ENCODE results near the gene ERCC2. TPM values are rescaled to one million over a fixed set of nuclear protein-coding genes. Genes with fewer than 3 reads are reported as not detected.

The ERCC2 gene
- total and polyA plus RNA-seq, 2 of the 4 experiments (the other 2 are of a cell fraction) = 30.6 to 66.5 TPM

- Histone ChIP-seq H3K9ac (ENCODE audit: low read depth, low read length) (no peak overlapping the region), H2BK15ac (ENCODE audit: low read depth, low read length) (no peak overlapping the region), H3K4me1 (ENCODE audit: control insufficient read depth, insufficient read depth, low read length) (no peaks in the 10 kb centered on the region), H3K27ac (ENCODE audit: insufficient read depth, low read length) (no peak overlapping the region), H4K91ac (ENCODE audit: insufficient read depth, low read depth, low read length) (no peak overlapping the region), H3K4me2 (ENCODE audit: low read depth, low read length) (no peak overlapping the region), H2AK9ac (replicated peaks; ENCODE audit: low read depth, low read length, poor library complexity) (peak overlapping the region; percentile 78), H3K79me1 (ENCODE audit: low read depth in 1 of 2, low read length in 2 of 2) (0 out of 4 replicates have a peak, but pooled peaks cover 0 to 4% of the 10 kb centered on the region in 2 experiments), H4K8ac (ENCODE audit: low read depth in 2 of 2, low read length in 2 of 2) (no peak overlapping the region), H2BK120ac (ENCODE audit: low read depth, low read length) (no peak overlapping the region), H3K9me1 (ENCODE audit: insufficient read depth, low read length) (peaks cover 2% of the 10 kb centered on the region; the same call in 1 of the 2 replicates), H2BK5ac (ENCODE audit: low read depth, low read length, poor library complexity, severe bottlenecking) (no peak overlapping the region), H3K4me3 (ENCODE audit: insufficient read depth, low read depth, low read length) (no peak overlapping the region), H3K36me3 (ENCODE audit: control insufficient read depth, insufficient read depth, low read length) (peaks cover 27% of the 10 kb centered on the region), H3K23ac (ENCODE audit: low read depth, low read length) (no peak overlapping the region), H3K18ac (ENCODE audit: low read depth, low read length) (no peak overlapping the region), H4K20me1 (ENCODE audit: insufficient read depth, low read length) (peaks cover 12% of the 10 kb centered on the region), H3K9me3 (ENCODE audit: control insufficient read depth, insufficient read depth, low read length) (no peaks in the 10 kb centered on the region), H3K14ac (replicated peaks; ENCODE audit: low read depth, low read length) (no peak overlapping the region), H2AK5ac (ENCODE audit: low read depth, low read length) (no peak overlapping the region), H2BK20ac (ENCODE audit: low read depth, low read length) (no peak overlapping the region), H3K27me3 (ENCODE audit: control insufficient read depth, insufficient read depth, low read length) (peaks cover 2% of the 10 kb centered on the region; the same call in 1 of the 2 replicates), H3K4ac (ENCODE audit: low read depth, low read length) (no peak overlapping the region), H2AFZ (replicated peaks; ENCODE audit: low read length, poor library complexity) (peak overlapping the region; percentile 23), H3K56ac (ENCODE audit: extremely low read depth, insufficient read depth, low read length) (no peak overlapping the region), H4K5ac (ENCODE audit: low read depth, low read length) (no peak overlapping the region)
- ChIA-PET CTCF (no interaction called here), POLR2A (ENCODE audit: unreplicated experiment) (no interaction called here)
- intact Hi-C loops (cut with micrococcal nuclease) (no loop called here), dilution Hi-C loops (cut with HindIII; ENCODE audit: low sequenced_read_pairs, unreplicated experiment) (no loop called here), in situ Hi-C loops (cut with MboI; ENCODE audit: low sequenced_read_pairs) (no loop called here)
- TF ChIP-seq NFE2L2 (IDR thresholded peaks at IDR 0.05; ENCODE audit: low read depth, low read length) = no peak
- peak; percentile 76 for TF ChIP-seq CEBPB (IDR thresholded peaks at IDR 0.05; ENCODE audit: low read depth, low read length)
- no peak for DNase-seq
- ATAC-seq (ENCODE audit: low read depth) = no peak
- BruUV-seq (replicated peaks) = no TSS peak
- WGBS, 2 experiments (ENCODE audit: extremely low coverage in 2 of 2, insufficient read length in 1 of 2) = 82% methylated on average over 15 of the region's 23 CpGs; no CpG with 5 or more reads in 1 of the 2 experiments
These were observed 21.8 kb downstream of the ERCC2 start for GRCh38 chr19:45348367-45349125.

Data from IMR-90 (cell line).